AG04450 (cell line): Measurements from ENCODE around the gene RAB3GAP1. TPM values are rescaled to one million over a fixed set of nuclear protein-coding genes. Genes with fewer than 3 reads are reported as not detected.

Experiments
- CTCF ChIA-PET: fragments of 300-600, 350-600 bp; formaldehyde crosslinking; extraction: SDS; loops from one replicate; lab custom pipeline; 2022; ENCODE audit warnings: antibody characterized with exemption, inconsistent platforms; lab: Charles Lee
- POLR2A ChIA-PET: fragments of 350-600 bp; formaldehyde crosslinking; extraction: SDS; loops from one replicate; lab custom pipeline; 2021; ENCODE audit warnings: antibody characterized with exemption, inconsistent platforms; lab: Yijun Ruan, JAX
- DNase-seq: peaks from one replicate; pipeline ENCODE4 v3.0.0-alpha.2; 2011; ENCODE audit warnings: low read depth, low spot score
- H3K27ac ChIP-seq: one replicate; pipeline ENCODE4 v1.5.1; 2012; ENCODE audit warnings: low read depth, low read length, control low read depth
- H3K27me3 ChIP-seq: one replicate; pipeline ENCODE4 v1.6.0; 2012; ENCODE audit warnings: low read length; ENCODE audit not compliant: control insufficient read depth, insufficient read depth
- H3K4me3 ChIP-seq: 2 replicates; pipeline ENCODE4 v1.5.1; 2011; ENCODE audit warnings: mild to moderate bottlenecking, low read depth, low read length, control low read depth
- H3K9me3 ChIP-seq: 2 replicates; pipeline ENCODE4 v1.5.1; 2012; ENCODE audit warnings: low read length; ENCODE audit not compliant: control insufficient read depth, insufficient read depth
- CTCF ChIP-seq: IDR thresholded peaks from 2 replicates; pipeline ENCODE4 v1.5.1; 2011; ENCODE audit warnings: low read depth, low read length, control low read depth, inconsistent platforms
- polyA minus RNA-seq: library from RNA; depleted of rRNA, polyadenylated mRNA; stranded (reverse); fragments of >200 nt; gene quantifications from 2 replicates; pipeline ENCODE4 v1.2.3, GENCODE V29; 2011; rRNA and poly(A)+ RNA removed
- polyA plus RNA-seq: library from polyadenylated mRNA; depleted of rRNA; stranded (reverse); fragments of >200 nt; gene quantifications from 2 replicates; pipeline ENCODE4 v1.2.3, GENCODE V29; 2011; rRNA removed

Gene RAB3GAP1
- polyA plus RNA-seq (42.6 and 47.5 TPM in 2 replicates), polyA minus RNA-seq (38.3 and 55.7 TPM in 2 replicates)

GRCh38 chr2:135052042-135052876 is at the start of gene RAB3GAP1:
Gene RAB3GAP1 (plus strand): TSS chr2:135052292. CDS start chr2:135052308, 16 bp downstream.
- DNase-seq = peak; percentile 41
- Histone ChIP-seq H3K27me3 (no peaks in the 10 kb centered on the region), H3K4me3 (peak within 1 kb of the TSS; percentile 99), H3K9me3 (no peaks in the 10 kb centered on the region; the same call in 1 of the 2 replicates), H3K27ac (peak within 1 kb of the TSS; percentile 98)
- CTCF ChIA-PET = interaction anchor here (1.2 to 1.3 kb wide), 3 partner anchors 48 to 95 kb away, joined by 4 to 6 read pairs (median 5); no protein-coding TSS in a partner anchor
- no peak for TF ChIP-seq CTCF
- POLR2A ChIA-PET = no interaction called here

DNA sequence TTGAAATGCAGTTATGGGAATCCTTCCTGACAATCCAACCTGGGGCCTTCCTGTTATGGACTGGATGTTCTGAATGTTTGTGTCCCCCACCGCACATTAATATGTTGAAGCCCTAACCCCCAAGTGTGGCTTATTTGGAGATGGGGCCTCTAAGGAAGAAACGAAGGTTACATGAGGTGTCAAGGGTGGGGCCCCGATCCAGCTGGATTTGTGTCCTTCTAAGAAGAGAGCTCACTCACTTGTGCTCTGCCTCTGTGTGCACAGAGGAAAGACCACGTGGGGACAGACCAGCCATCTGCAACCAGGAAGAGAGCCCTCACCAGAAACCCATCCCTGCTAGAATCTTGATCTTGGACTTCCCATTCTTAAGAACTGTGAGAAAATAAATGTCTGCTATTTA is 49.3 kb upstream of the RAB3GAP1 start:
- TF ChIP-seq CTCF = no peak
- Histone ChIP-seq H3K27me3 (peaks cover 18% of the 10 kb centered on the region), H3K4me3 (no peak overlapping the region), H3K9me3 (no peaks in the 10 kb centered on the region), H3K27ac (no peak overlapping the region)
- CTCF ChIA-PET = interaction anchor here (1.0 to 7.3 kb wide), 10 partner anchors 15 to 803 kb away, joined by 3 to 125 read pairs (median 5); partner anchors contain the start of genes R3HDM1 and ZRANB3
- POLR2A ChIA-PET = no interaction called here
- DNase-seq = no peak

- H3K9me3 ChIP-seq = no peaks in the 10 kb centered on the region
- TF ChIP-seq CTCF = peak; percentile 99
- CTCF ChIA-PET = interaction anchor here (0.6 to 7.3 kb wide), 102 partner anchors 8 to 919 kb away, joined by 3 to 125 read pairs (median 4); partner anchors contain the start of genes MAP3K19, R3HDM1, RAB3GAP1 and ZRANB3
- H3K27me3 ChIP-seq = peaks cover 15% of the 10 kb centered on the region
- DNase-seq = peak; percentile 18
- no peak overlapping the region for H3K27ac ChIP-seq
- H3K4me3 ChIP-seq = peak overlapping the region; percentile 37
- POLR2A ChIA-PET = interaction anchor here (1.2 kb wide), 1 partner anchor 705 kb away, joined by 3 read pairs; no protein-coding TSS in a partner anchor
Measured at GRCh38 chr2:135004005-135004746, 47.9 kb upstream of the RAB3GAP1 start.

DNA sequence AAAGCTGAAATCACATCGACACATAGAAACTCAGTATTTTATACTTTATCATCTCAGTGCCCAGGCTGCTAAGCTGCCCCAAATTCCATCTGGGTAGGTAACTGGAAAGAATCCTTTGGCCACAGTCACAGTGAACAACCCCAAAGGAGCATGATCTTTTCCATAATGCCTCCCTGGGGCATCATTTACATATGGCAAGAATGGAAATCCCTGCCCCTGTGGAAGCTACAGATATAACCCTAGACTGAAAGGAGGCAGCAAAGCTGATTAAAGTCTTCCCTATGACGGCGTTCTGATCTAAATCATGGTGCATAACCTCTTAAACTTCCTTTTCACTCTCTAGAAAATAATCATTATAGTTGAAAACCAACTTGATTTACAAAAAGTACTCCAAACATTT is 46.3 kb upstream of the RAB3GAP1 start:
- peaks cover 12% of the 10 kb centered on the region for H3K27me3 ChIP-seq
- no peak for DNase-seq
- ChIA-PET CTCF (interaction anchor here (0.6 to 7.3 kb wide), 5 partner anchors 17 to 705 kb away, joined by 3 to 125 read pairs (median 3); no protein-coding TSS in a partner anchor), POLR2A (no interaction called here)
- TF ChIP-seq CTCF = no peak
- H3K4me3 ChIP-seq = no peak overlapping the region
- H3K27ac ChIP-seq = no peak overlapping the region
- no peaks in the 10 kb centered on the region for H3K9me3 ChIP-seq
